Stimulated activated CD4-positive, alpha-beta T cell treated with anti-CD3 and anti-CD28 coated beads, TNF-alpha, amount 100 ng/mL, for 4 hours (primary cell): ENCODE measurements around the gene UST.
"Not testable (repeated sequence)": the region's sequence is repeated elsewhere in the genome, so short reads cannot be mapped to it uniquely, and the experiment has no call there.

ENCODE experiments used
- DNase-seq, 3 experiments: peaks; one replicate each; pipeline ENCODE4 v3.0.0-alpha.2; 2020; ENCODE audit warnings: low read depth in 3 of 3

The UST gene

GRCh38 chr6:149035766-149036165, 288.9 kb downstream of the UST start:
- DNase-seq = no peak

- DNase-seq = no peak
Measured at GRCh38 chr6:149037051-149037671, 290.3 kb downstream of the UST start.

- not testable (repeated sequence) for DNase-seq
Measured at GRCh38 chr6:149039025-149039424, 292.2 kb downstream of the UST start.

- no peak for DNase-seq
Measured at GRCh38 chr6:149041953-149042352, 295.1 kb downstream of the UST start.

- DNase-seq = no peak
Measured at GRCh38 chr6:149043476-149044130, 296.8 kb downstream of the UST start.

GRCh38 chr6:149044528-149044927, 297.7 kb downstream of the UST start:
- DNase-seq = no peak

- DNase-seq = no peak
Measured at GRCh38 chr6:149045404-149045803, 298.6 kb downstream of the UST start.

GRCh38 chr6:149046164-149046821, 299.5 kb downstream of the UST start:
- no peak for DNase-seq

GRCh38 chr6:149046822-149047246, 300.0 kb downstream of the UST start:
- no peak for DNase-seq

- no peak for DNase-seq
Measured at GRCh38 chr6:149049230-149049629, 302.4 kb downstream of the UST start.

GRCh38 chr6:149050160-149050559, 303.3 kb downstream of the UST start:
- no peak for DNase-seq

GRCh38 chr6:149052350-149053106, 305.7 kb downstream of the UST start:
- DNase-seq = no peak

- no peak for DNase-seq
Measured at GRCh38 chr6:149053848-149054558, 307.2 kb downstream of the UST start.

GRCh38 chr6:149054559-149055194, 307.8 kb downstream of the UST start:
- DNase-seq = no peak

- no peak for DNase-seq
Measured at GRCh38 chr6:149055195-149055899, 308.5 kb downstream of the UST start.

GRCh38 chr6:149056777-149057463, 310.1 kb downstream of the UST start:
- no peak for DNase-seq

GRCh38 chr6:149057464-149057840, 310.6 kb downstream of the UST start:
- DNase-seq = no peak

- DNase-seq = no peak
Measured at GRCh38 chr6:149059557-149059956, 312.7 kb downstream of the UST start.

- DNase-seq = peak in 1 of 3 experiments; percentile 22
Measured at GRCh38 chr6:149060300-149060984, 313.6 kb downstream of the UST start.
